ENCODE data around the gene CADPS2.

Gene CADPS2

DNA sequence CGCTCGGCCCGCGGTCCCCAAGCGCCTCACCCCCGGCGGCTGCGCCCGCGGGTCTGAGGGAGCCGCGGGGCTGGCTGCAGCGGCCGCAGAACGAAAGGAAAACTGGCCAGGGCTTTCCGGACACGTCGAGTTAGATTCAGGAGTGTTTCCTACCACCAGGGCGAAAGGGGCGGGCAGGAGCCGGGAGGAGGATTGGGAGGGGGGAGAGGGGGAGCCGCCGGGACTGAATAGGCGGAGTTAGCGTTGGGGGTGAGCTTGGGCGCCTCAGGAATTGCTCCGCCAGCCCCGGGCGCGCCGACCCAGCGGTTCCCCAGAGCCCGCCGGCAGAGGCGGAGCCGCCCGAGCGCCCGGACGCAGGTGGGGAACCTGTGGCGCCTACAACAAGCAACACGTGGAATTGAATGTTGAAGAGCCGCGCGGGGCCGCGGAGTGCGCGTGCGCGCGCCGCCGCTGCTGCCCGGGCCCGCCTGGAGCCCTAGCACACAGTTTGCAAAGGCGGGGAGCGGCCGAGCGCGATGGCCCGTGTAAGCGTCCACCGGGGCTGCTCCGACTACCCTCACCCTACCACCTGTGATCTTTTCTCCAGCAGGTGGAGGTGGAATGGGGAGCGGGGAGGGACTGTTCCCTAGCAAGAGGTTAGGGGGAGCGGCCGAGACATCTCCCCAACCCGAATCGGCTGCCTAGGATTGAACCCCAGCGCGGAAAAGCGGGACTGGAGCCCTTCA, at the start of gene CADPS2:
TSS of gene CADPS2 (minus strand) at position 104 of the 725 bp plus-strand sequence. CDS start 123 bp downstream, outside the sequence.
- peak within 1 kb of the TSS; percentile 77 for H3K4me3 ChIP-seq (ENCODE audit: low read length)
- no peak for TF ChIP-seq ZNF274 (IDR thresholded peaks at IDR 0.05; ENCODE audit: low read depth, low read length)

DNA sequence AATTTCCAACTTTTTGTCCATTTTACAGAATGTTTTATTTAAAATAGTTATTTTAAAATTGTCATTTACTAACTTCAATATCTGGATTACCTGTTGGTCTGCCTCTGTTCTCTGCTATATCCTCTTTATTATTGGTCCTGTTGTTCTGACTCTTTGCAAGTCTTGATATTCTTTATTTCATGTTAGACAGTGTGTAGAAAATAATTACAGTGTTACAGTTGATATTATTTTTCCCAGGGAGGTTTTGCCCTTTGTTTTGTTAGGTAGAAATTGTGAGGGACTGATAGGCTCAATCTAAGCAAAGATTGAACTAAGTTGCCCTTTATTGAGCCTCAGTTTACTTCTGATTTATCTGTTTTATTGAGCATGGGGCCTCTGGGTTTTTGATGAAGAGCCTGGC, 49.4 kb upstream of the CADPS2 start:
- no peak for TF ChIP-seq ZNF274 (IDR thresholded peaks at IDR 0.05; ENCODE audit: low read depth, low read length)
- H3K4me3 ChIP-seq (ENCODE audit: low read length) = no peak overlapping the region

DNA sequence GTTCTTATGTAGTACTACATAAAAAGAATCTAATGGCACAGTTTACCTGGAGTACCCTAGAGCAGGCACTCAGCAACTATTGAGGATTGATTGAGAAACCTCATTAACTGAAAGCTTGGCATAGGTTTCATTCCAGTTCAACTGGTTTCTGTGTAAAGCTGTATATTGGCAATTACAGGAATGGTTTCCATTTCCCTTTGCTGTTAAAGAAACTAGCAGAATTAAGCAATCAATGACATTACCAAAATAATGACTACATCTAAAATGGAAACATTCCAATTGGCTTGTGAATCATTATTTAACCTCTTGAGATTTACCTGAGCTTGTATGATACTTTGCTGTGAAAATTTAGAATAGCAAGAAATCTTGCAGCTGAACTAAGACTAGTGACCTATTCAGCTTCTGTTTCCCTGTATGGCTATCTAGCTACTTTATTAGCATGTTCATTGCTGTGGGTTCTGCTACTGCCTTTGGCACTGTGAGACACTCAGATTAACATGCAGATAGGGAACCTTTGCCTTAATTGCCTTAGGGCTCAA, 33.5 kb upstream of the CADPS2 start:
- no peak overlapping the region for H3K4me3 ChIP-seq (ENCODE audit: low read length)
- TF ChIP-seq ZNF274 (IDR thresholded peaks at IDR 0.05; ENCODE audit: low read depth, low read length) = no peak

DNA sequence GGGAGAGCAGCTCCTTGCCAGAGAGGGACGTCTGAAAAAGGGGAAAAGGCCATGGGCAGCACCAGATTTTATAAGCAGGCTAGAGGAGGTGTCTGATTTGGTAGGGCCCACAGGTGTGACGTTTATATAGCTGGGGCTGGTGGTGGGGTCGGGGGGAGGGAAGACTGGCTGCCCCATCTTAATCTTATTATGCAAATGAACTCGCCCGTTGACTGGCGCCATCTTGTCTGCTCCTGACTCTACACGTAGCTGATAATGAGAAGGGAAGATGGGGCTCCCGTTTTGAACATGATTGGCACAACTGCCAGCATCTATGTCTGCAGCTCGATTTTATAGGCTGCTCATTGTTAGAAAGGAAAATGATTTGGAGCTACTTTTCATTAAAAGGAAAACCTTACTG, 28.6 kb upstream of the CADPS2 start:
- H3K4me3 ChIP-seq (ENCODE audit: low read length) = no peak overlapping the region
- no peak for TF ChIP-seq ZNF274 (IDR thresholded peaks at IDR 0.05; ENCODE audit: low read depth, low read length)

- H3K4me3 ChIP-seq (ENCODE audit: low read length) = no peak overlapping the region
- TF ChIP-seq ZNF274 (IDR thresholded peaks at IDR 0.05; ENCODE audit: low read depth, low read length) = no peak
Observed at GRCh38 chr7:122913608-122914007, 27.3 kb upstream of the CADPS2 start.

- no peak for TF ChIP-seq ZNF274 (IDR thresholded peaks at IDR 0.05; ENCODE audit: low read depth, low read length)
- H3K4me3 ChIP-seq (ENCODE audit: low read length) = no peak overlapping the region
Observed at GRCh38 chr7:122902751-122903495, 16.7 kb upstream of the CADPS2 start.

GRCh38 chr7:122901250-122901649, 15.0 kb upstream of the CADPS2 start:
- no peak for TF ChIP-seq ZNF274 (IDR thresholded peaks at IDR 0.05; ENCODE audit: low read depth, low read length)
- H3K4me3 ChIP-seq (ENCODE audit: low read length) = no peak overlapping the region

- no peak overlapping the region for H3K4me3 ChIP-seq (ENCODE audit: low read length)
- TF ChIP-seq ZNF274 (IDR thresholded peaks at IDR 0.05; ENCODE audit: low read depth, low read length) = no peak
Observed at GRCh38 chr7:122896509-122896908, 10.2 kb upstream of the CADPS2 start.

- no peak for TF ChIP-seq ZNF274 (IDR thresholded peaks at IDR 0.05; ENCODE audit: low read depth, low read length)
- H3K4me3 ChIP-seq (ENCODE audit: low read length) = no peak overlapping the region
Observed at GRCh38 chr7:122893486-122893885, 7.2 kb upstream of the CADPS2 start.

DNA sequence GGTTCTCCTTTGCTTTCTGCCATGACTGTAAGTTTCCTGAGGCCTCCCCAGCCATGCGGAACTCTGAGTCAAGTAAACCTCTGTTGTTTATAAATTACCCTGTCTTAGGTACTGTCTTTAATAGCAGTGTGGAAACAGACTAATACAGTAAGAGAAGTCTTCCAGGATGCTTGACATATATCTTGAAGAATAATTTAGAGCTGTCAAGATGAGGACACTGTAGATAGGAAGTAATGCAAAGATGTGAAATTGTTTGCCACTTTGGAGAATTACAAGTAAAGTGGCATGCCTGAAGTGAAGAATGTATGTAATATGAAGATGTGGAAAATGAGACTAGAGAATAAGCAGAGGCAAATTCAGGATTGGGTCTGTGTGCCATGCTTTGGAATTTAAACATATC, 2.9 kb upstream of the CADPS2 start:
- no peak overlapping the region for H3K4me3 ChIP-seq (ENCODE audit: low read length)

GRCh38 chr7:122887848-122888247, 1.6 kb upstream of the CADPS2 start:
- no peak for TF ChIP-seq ZNF274 (IDR thresholded peaks at IDR 0.05; ENCODE audit: low read depth, low read length)
- H3K4me3 ChIP-seq (ENCODE audit: low read length) = no peak overlapping the region

More for the DNA sequence above, 2.9 kb upstream of the CADPS2 start:
- no peak for TF ChIP-seq ZNF274 (IDR thresholded peaks at IDR 0.05; ENCODE audit: low read depth, low read length)

DNA sequence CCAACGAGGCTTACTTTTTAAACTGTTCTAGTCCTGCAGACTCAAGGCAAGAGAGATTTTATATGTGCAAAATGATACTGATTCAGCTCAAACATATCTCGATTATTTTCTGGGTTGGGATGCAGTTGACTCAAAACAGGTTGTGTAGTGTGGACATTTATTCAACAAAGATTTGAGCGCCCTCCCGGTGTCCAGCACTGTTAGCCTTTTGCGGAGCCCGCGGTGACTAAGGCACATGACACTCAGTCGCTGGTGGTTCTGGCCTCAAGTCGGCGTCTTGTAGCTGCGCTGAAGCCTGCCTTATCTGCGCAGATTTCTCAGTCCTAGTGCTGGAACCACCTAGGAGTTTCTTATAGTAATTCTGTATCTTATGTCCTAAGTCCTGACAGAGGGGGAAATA, 938 bp upstream of the CADPS2 start:
- no peak for TF ChIP-seq ZNF274 (IDR thresholded peaks at IDR 0.05; ENCODE audit: low read depth, low read length)
- peak overlapping the region; percentile 77 for H3K4me3 ChIP-seq (ENCODE audit: low read length)

- TF ChIP-seq ZNF274 (IDR thresholded peaks at IDR 0.05; ENCODE audit: low read depth, low read length) = no peak
- H3K4me3 ChIP-seq (ENCODE audit: low read length) = peak overlapping the region; percentile 77
Observed at GRCh38 chr7:122885583-122886356, 490 bp downstream of the CADPS2 start.

- H3K4me3 ChIP-seq (ENCODE audit: low read length) = no peak overlapping the region
- no peak for TF ChIP-seq ZNF274 (IDR thresholded peaks at IDR 0.05; ENCODE audit: low read depth, low read length)
Observed at GRCh38 chr7:122884186-122884585, 2.1 kb downstream of the CADPS2 start.
